Measurements from ENCODE around the gene SSTR3. TPM values are rescaled to one million over a fixed set of nuclear protein-coding genes. Genes with fewer than 3 reads are reported as not detected.

SSTR3 gene
- total and polyA plus RNA-seq, 2 of the 13 experiments (the other 11 are each of a cell fraction or from before 2014, with no cell fraction given) = 0.08 to 0.64 TPM

GRCh38 chr22:37199760-37200108 lies 12.5 kb downstream of the SSTR3 start (continued):
- no peak for TF ChIP-seq IKZF5 (CRISPR knock-in tag; IDR thresholded peaks at IDR 0.05)
- no peak for TF ChIP-seq ZNF512 (CRISPR knock-in tag; IDR thresholded peaks at IDR 0.05)
- TF ChIP-seq SUZ12 (IDR thresholded peaks at IDR 0.05; ENCODE audit: low read depth, low read length) = no peak
- TF ChIP-seq SIN3B (IDR thresholded peaks at IDR 0.05; ENCODE audit: low read length) = no peak
- TF ChIP-seq PHF20 (CRISPR knock-in tag; IDR thresholded peaks at IDR 0.05) = no peak
- no peak for TF ChIP-seq HOXD1 (CRISPR knock-in tag; IDR thresholded peaks at IDR 0.05)
- TF ChIP-seq FLYWCH1 (CRISPR knock-in tag; IDR thresholded peaks at IDR 0.05) = no peak
- TF ChIP-seq ZNF644 (CRISPR knock-in tag; IDR thresholded peaks at IDR 0.05; ENCODE audit: low read depth) = no peak
- no peak for TF ChIP-seq KLF13 (CRISPR knock-in tag; IDR thresholded peaks at IDR 0.05)
- TF ChIP-seq KAT8 (CRISPR knock-in tag; IDR thresholded peaks at IDR 0.05) = no peak; the same call in 1 of the 2 replicates
- TF ChIP-seq SP4 (CRISPR knock-in tag; IDR thresholded peaks at IDR 0.05) = no peak
- no peak for TF ChIP-seq RERE (CRISPR knock-in tag; IDR thresholded peaks at IDR 0.05; ENCODE audit: low read depth)
- TF ChIP-seq RELA (CRISPR knock-in tag; IDR thresholded peaks at IDR 0.05) = no peak
- peak; percentile 44 for TF ChIP-seq ARID5B (CRISPR knock-in tag; IDR thresholded peaks at IDR 0.05)
- TF ChIP-seq ZNF251 (CRISPR knock-in tag; IDR thresholded peaks at IDR 0.05) = no peak
- no peak for TF ChIP-seq LRRFIP1 (CRISPR knock-in tag; conservative IDR thresholded peaks at IDR 0.05)
- TF ChIP-seq JUND (CRISPR knock-in tag; IDR thresholded peaks at IDR 0.05) = no peak; the same call in 1 of the 2 replicates
